Right lobe of liver (tissue), 6 donors: ENCODE data around the gene RTTN. TPM values are rescaled to one million over a fixed set of nuclear protein-coding genes. Genes with fewer than 3 reads are reported as not detected.

Source experiments
- ATAC-seq, 4 donors: fragments of 200-7000 bp; cut with Tn5 transposase; one replicate each; pipeline ENCODE4 v1.9.1; 2020; ENCODE audit warnings: mild to moderate bottlenecking in 4 of 4, moderate library complexity in 4 of 4
- DNase-seq, 3 donors: peaks; one replicate each; pipeline ENCODE4 v3.0.0-alpha.2; 2020
- H3K27ac ChIP-seq, 3 donors: fragments of 200-600 bp; one replicate each; pipeline ENCODE4 v1.8.0; 2022
- H3K27me3 ChIP-seq, 2 donors: fragments of 200-600 bp; one replicate each; pipeline ENCODE4 v1.8.0; 2022
- H3K36me3 ChIP-seq, 4 donors: fragments of 200-600 bp; sonication (generic) in 1 of 4; one replicate each; pipeline versions ENCODE4 v1.5.1 to v1.8.0; 2017 to 2022; ENCODE audit warnings: control low read depth in 1 of 4
- H3K4me1 ChIP-seq, 4 donors: fragments of 200-600 bp; sonication (generic) in 1 of 4; one replicate each; pipeline versions ENCODE4 v1.5.1 to v1.8.0; 2017 to 2022; ENCODE audit warnings: control low read depth in 1 of 4
- H3K4me3 ChIP-seq, 3 donors: fragments of 200-600 bp; one replicate each; pipeline ENCODE4 v1.8.0; 2022
- H3K9me3 ChIP-seq, 4 donors: fragments of 200-600 bp; sonication (generic) in 1 of 4; one replicate each; pipeline versions ENCODE4 v1.5.1 to v1.8.0; 2017 to 2022; ENCODE audit warnings: control low read depth in 1 of 4
- CTCF ChIP-seq, 4 donors: fragments of 200-600 bp in 3 of 4; fragments of 450-650 bp in 1 of 4; IDR thresholded peaks; one replicate each; pipeline versions ENCODE4 v1.5.1 to v1.8.0; 2016 to 2022; ENCODE audit warnings: antibody characterized with exemption in 4 of 4, mild to moderate bottlenecking in 2 of 4
- POLR2A ChIP-seq: fragments of 450-650 bp; IDR thresholded peaks from one replicate; pipeline ENCODE4 v1.6.1; 2017; ENCODE audit warnings: antibody characterized with exemption, mild to moderate bottlenecking
- WGBS: methylation state at CpG from one replicate; pipeline ENCODE4 v1.1.6; 2018; ENCODE audit warnings: low coverage, low lambda C conversion rate; ENCODE audit not compliant: insufficient coverage; ENCODE audit errors: missing lambda C conversion rate; 5-methylcytosine and 5-hydroxymethylcytosine counted together
- intact Hi-C, 2 donors: fragments of 100-400 bp; cut with DNase I; formaldehyde crosslinking; loops; one replicate each; pipeline versions ENCODE4 v1.11.2 to v1.14.1; 2022
- total RNA-seq, 6 experiments: library from RNA; depleted of rRNA in 2 of 6; stranded (reverse); fragments of >200 nt in 2 of 6; fragmentation: NEBNext Ultra II Directional in 3 of 6; extraction: Animal tissue kit (Norgen Biotek cat#: 25700) in 3 of 6; gene quantifications; one replicate each; pipeline versions ENCODE4 v1.1.0 to v1.2.4, GENCODE V29; 2016 to 2023
- donor health status: DM: no; HTN: yes; CAD: no.
- donor health status: DM: no; HTN: no; CAD: no.
- donor health status: DM: no; HTN: no; CAD: no.
- donor health status: DM: no; HTN: yes; CAD: no.
- donor health status: DM: no; HTN: yes; CAD: no.

Gene RTTN
- total RNA-seq, 6 experiments from 2014 or later = 2.3 to 7.4 (median 6.5) TPM

- H3K9me3 ChIP-seq = no peaks in the 10 kb centered on the region
- peak in 2 of 4 donors; percentile 36 to 49 for ATAC-seq
- DNase-seq = no peak
- TF ChIP-seq CTCF (IDR thresholded peaks at IDR 0.05) (no peak), POLR2A (no peak)
- 60% methylated on average over 4 of the region's 4 CpGs for WGBS
- no peaks in the 10 kb centered on the region for H3K36me3 ChIP-seq
- intact Hi-C loops = no loop called here
- H3K27ac ChIP-seq = no peak overlapping the region
- no peak overlapping the region for H3K4me3 ChIP-seq
- peaks cover 0 to 18% (median 0%) of the 10 kb centered on the region in 4 donors for H3K4me1 ChIP-seq
- H3K27me3 ChIP-seq = no peaks in the 10 kb centered on the region
Measured at GRCh38 chr18:70004696-70005095, 200.8 kb downstream of the RTTN start.

GRCh38 chr18:69999656-70000055 lies 205.8 kb downstream of the RTTN start:
- TF ChIP-seq CTCF (IDR thresholded peaks at IDR 0.05) = no peak
- no peak for TF ChIP-seq POLR2A
- H3K9me3 ChIP-seq = no peaks in the 10 kb centered on the region
- DNase-seq (no peak), ATAC-seq (no peak)
- H3K4me3 ChIP-seq = no peak overlapping the region
- no peaks in the 10 kb centered on the region for H3K27me3 ChIP-seq
- intact Hi-C loops = no loop called here
- no peaks in the 10 kb centered on the region for H3K36me3 ChIP-seq
- no peak overlapping the region for H3K27ac ChIP-seq
- 83% methylated on average over 9 of the region's 9 CpGs for WGBS
- H3K4me1 ChIP-seq = peaks cover 0 to 21% (median 0%) of the 10 kb centered on the region in 4 donors

- DNase-seq (no peak), ATAC-seq (no peak)
- Histone ChIP-seq H3K4me3 (no peak overlapping the region), H3K36me3 (no peaks in the 10 kb centered on the region), H3K4me1 (peaks cover 0 to 18% (median 0%) of the 10 kb centered on the region in 4 donors), H3K27me3 (no peaks in the 10 kb centered on the region), H3K27ac (no peak overlapping the region), H3K9me3 (no peaks in the 10 kb centered on the region)
- intact Hi-C loops = no loop called here
- TF ChIP-seq CTCF (IDR thresholded peaks at IDR 0.05) = no peak
- no peak for TF ChIP-seq POLR2A
Measured at GRCh38 chr18:69998523-69998987, 206.9 kb downstream of the RTTN start.

- ATAC-seq (peak; percentile 35 to 90 (median 68)), DNase-seq (no peak)
- Histone ChIP-seq H3K36me3 (no peaks in the 10 kb centered on the region), H3K27me3 (no peaks in the 10 kb centered on the region), H3K27ac (no peak overlapping the region), H3K4me1 (peaks cover 0 to 18% (median 0%) of the 10 kb centered on the region in 4 donors), H3K9me3 (no peaks in the 10 kb centered on the region), H3K4me3 (no peak overlapping the region)
- TF ChIP-seq POLR2A (no peak), CTCF (IDR thresholded peaks at IDR 0.05) (no peak)
- intact Hi-C loops = no loop called here
- WGBS = 65% methylated on average over 7 of the region's 7 CpGs
Measured at GRCh38 chr18:69996951-69997798, 208.3 kb downstream of the RTTN start.
